HG03469 (cell line): ENCODE data around the gene TLR6.
"Not testable (repeated sequence)": the region's sequence is repeated elsewhere in the genome, so short reads cannot be mapped to it uniquely, and the experiment has no call there.

Experiments used
- ATAC-seq: cut with Tn5 transposase; IDR thresholded peaks from one replicate; pipeline ENCODE4 v1.9.1; 2021; ENCODE audit warnings: mild to moderate bottlenecking, moderate library complexity, moderate number of reproducible peaks; ENCODE audit not compliant: unreplicated experiment

TLR6 gene

GRCh38 chr4:38823766-38824165, 32.9 kb downstream of the TLR6 start:
- no peak for ATAC-seq

- ATAC-seq: no peak
Measured at GRCh38 chr4:38822748-38823303, 33.8 kb downstream of the TLR6 start.

DNA sequence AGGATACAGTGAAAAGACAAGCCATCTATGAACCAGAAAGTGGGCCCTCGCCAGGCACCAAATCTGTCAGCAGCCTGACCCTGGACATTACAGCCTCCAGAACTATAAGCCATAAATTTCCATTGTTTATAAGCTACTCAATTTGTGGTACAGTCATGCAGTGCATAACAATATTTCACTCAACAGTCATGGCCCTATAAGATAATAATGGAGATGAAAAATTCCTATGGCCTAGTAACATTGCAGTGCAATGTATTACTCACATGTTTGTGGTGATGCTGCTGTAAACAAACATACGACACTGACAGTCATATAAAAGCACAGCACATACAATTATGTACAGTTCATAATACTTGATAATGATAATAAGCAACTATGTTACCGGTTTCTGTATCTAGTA, 34.9 kb downstream of the TLR6 start:
- no peak for ATAC-seq

GRCh38 chr4:38820329-38821061, 36.1 kb downstream of the TLR6 start:
- peak; percentile 39 for ATAC-seq

DNA sequence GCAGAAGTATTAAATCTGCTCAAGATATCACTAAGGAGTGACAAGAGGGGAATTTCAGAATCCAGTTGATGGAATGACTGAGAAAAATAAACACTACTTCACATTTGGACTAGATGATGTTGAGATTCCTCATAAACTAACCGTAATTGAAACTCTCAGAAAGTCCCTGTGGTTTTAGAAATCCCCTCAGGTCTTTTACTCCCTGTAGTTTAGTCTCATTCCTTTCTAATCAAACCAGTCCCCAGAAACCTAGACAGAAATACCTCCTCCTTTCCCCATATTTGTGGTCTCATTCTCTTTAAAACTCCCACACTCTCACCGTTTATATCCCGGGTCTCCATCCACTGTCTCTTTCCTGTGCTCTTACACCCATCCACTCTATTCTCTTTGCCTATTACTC, 37.0 kb downstream of the TLR6 start:
- no peak for ATAC-seq

- ATAC-seq: no peak
Measured at GRCh38 chr4:38818441-38818976, 38.1 kb downstream of the TLR6 start.

DNA sequence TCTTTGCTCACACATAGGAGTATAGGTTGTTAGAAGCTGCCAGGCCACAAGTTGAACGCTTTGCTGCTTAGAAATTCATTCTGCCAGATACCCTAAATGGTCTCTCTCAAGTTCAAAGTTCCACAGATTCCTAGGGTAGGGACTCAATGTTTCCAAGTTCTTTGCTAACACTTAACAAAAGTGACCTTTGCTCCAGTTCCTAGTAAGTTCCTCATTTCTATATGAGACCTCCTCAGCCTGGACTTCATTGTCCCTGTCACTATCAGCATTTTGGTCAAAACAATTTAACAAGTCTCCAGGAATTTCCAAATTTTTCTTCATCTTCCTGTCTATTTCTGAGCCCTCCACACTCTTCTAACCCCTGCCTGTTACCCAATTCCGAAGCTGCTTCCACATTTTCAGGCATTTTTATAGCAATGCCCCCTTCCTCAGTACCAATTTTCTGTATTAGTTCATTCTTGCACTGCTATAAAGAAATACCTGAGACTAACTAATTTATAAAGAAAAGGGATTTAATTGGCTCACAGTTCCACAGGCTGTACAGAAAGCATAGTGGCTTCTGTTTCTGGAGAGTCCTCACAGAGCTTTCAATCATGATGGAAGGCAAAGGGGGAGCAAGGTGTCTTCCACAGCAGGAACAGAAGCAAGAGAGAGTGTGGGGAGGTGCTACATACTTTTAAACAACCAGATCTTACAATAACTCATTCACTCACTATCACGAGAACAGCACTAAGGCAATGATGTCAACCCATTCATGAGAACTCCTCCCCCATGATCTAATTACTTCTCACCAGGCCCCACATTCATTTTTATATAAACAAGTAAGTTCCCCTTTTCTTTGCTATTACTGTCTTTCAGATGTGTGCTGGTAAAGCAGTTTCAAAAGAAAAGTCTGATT, 40.5 kb downstream of the TLR6 start:
- no peak for ATAC-seq

GRCh38 chr4:38814386-38814785, 42.2 kb downstream of the TLR6 start:
- ATAC-seq: no peak

DNA sequence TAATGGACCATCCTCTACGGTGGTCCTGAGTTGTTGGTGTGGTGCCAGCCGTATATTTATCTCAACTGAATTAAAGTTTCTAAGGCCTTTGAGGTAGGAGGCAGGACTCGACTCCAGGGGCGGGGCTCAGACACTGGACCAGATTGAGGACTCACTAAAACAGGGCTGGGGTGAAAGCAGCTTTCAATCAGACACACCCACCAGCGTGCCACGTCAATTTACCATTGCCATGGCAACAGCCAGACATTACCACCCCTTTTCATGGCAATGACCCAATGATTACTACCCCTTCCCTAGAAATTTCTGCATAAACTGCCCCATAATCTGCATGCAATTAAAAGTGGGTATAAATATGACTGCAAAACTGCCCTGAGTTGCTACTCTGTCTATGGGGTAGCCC, 45.3 kb downstream of the TLR6 start:
- ATAC-seq: no peak

DNA sequence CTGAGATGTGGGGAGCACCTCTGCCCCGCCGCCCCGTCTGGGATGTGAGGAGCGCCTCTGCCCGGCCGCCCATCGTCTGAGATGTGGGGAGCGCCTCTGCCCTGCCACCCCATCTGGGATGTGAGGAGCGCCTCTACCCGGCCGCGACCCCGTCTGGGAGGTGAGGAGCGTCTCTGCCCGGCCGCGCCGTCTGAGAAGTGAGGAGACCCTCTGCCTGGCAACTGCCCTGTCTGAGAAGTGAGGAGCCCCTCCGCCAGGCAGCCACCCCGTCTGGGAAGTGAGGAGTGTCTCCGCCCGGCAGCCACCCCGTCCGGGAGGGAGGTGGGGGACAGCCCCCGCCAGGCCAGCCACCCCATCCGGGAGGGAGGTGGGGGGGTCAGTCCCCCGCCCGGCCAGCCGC, 49.2 kb downstream of the TLR6 start:
- ATAC-seq: not testable (repeated sequence)

GRCh38 chr4:38806251-38806650, 50.4 kb downstream of the TLR6 start:
- ATAC-seq: not testable (repeated sequence)

DNA sequence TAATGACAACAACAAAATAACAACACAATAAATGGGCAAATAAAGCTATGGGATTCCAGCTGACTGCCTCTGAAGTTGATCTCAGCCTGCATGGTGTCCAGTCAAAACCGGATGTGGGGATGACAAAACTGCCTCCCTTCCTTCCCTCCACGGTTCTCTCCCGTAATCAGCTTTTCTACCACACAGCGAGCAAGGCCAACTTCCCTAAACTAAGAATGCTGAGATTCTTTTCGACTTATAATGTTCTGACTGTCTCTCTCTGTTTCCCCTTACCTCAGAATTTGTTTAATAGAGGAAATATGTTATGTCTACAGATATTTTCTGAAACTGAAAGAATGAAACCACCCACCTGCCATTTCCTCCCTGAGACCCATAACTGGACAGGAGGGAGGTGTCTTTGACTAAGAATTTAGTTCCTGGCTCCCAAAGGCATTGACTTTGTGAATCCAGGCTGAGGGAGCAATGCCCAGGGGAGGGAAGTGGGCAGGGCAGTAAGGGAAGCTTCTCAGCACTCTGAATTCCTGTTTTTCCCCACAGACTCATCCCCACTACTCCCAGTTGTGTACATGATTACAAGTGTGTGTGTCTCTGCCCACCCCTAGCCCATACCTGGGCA, 51.0 kb downstream of the TLR6 start:
- ATAC-seq: peak; percentile 74

DNA sequence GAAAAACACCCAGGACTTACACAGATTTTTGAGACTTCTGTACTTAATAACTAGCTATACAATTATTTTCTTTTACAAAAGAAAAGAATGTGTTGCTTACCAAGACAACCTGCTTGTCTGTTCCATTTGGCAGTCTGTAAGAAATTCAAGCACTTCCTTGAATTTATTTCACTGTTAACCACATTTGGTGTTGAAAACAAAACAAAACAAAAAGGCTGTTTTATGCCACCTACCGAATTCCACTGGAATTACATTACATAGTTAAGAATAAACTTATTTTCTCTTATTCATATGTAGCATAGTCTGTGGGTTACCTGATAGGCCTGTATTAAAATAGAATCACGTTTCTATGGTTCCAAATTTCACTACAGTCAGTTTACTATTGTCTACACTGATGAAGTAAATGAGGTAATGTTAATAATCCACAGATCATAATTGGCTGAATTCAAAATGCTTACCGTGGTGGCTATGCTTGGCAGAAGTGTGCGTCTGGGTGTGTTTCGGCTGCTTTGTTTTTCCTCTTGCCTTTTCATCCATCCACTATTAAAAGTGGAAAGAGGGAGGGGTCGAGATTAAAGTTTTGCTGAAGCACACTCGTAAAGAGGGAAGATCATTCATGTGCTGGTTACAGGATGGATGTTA, 51.8 kb downstream of the TLR6 start, which contains the start of gene TLR1:
TSS of gene TLR1 (minus strand) at position 138 of the 642 bp plus-strand sequence. CDS start 5,960 bp downstream, outside the sequence.
- ATAC-seq: no peak

GRCh38 chr4:38803833-38804653, 52.6 kb downstream of the TLR6 start:
- no peak for ATAC-seq

DNA sequence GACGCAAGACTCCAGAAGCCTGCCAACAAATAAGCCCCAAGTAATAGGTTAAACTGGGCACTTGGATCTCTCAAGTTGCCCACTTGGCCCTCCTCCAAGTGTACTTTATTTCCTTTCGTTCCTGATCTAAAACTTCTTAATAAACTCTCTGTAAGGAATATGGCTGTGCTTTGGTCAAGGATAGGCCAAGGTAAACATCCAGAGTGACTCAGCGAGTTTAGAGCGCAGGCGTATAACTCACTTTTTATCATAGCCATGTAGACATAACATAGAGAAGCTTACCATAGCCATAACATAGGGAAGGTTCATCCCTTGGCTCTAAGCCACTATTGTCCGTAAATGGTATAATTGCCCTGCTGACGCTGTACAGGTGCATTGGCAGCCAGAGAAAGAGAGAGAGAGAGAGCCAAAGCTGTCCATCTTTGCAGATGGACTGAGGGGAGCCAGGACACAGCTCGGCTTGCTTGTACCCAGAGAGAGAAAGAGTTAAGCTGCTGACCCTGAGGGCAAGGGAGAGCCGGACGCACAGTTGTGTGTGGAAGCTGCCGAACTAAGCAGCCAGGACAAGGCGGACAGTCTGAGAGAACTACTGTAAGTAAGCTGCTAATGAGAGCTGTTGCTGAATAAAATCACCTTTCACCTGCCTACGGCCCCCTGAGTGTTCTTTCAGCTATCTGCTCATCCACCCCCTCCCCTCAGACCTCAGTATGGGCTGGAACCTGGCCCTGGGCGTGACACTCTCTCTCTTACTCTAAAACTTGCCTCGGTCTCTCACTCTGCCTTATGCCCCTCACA, 53.9 kb downstream of the TLR6 start:
- no peak for ATAC-seq

- no peak for ATAC-seq
Measured at GRCh38 chr4:38800961-38801450, 55.6 kb downstream of the TLR6 start.

GRCh38 chr4:38800366-38800765, 56.3 kb downstream of the TLR6 start:
- no peak for ATAC-seq

DNA sequence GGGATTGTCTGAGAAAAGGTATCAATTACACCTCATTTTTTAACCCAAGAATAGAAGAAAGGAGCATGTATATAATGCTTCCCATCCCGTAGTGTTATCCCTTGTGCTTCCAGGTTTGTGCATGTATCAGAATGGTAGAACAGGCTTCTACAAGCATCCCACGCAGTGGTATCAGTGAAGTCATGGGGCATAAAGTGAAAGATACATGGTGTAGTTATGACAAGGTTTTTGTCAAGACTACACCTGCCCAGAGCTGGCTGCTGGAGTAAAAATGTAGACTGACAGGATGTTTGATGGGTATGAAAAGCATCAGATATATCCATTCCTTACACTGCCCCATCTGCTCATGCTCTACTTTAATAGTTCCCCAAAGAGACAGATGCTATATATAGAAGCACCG, 61.5 kb downstream of the TLR6 start:
- ATAC-seq: no peak

- no peak for ATAC-seq
Measured at GRCh38 chr4:38794051-38794450, 62.6 kb downstream of the TLR6 start.
